NT2/D1 (cell line): ENCODE data around the gene FOXO3.

Experiments used
- DNase-seq: peaks from one replicate; pipeline ENCODE4 v3.0.0-alpha.2; 2011; ENCODE audit warnings: low read depth, low spot score
- H3K27me3 ChIP-seq: 2 replicates; pipeline ENCODE4 v1.6.0; 2011; ENCODE audit warnings: mild to moderate bottlenecking; ENCODE audit not compliant: insufficient read length, insufficient read depth
- H3K36me3 ChIP-seq: 2 replicates; pipeline ENCODE4 v1.6.1; 2011; ENCODE audit warnings: mild to moderate bottlenecking, low read length, mixed read lengths; ENCODE audit not compliant: insufficient read depth, insufficient read length
- H3K4me1 ChIP-seq: 2 replicates; pipeline ENCODE4 v1.5.1; 2011; ENCODE audit not compliant: insufficient read depth, insufficient read length
- H3K4me3 ChIP-seq: 2 replicates; pipeline ENCODE4 v1.5.1; 2011; ENCODE audit warnings: low read depth; ENCODE audit not compliant: insufficient read length
- H3K9ac ChIP-seq: 2 replicates; pipeline ENCODE4 v1.6.0; 2011; ENCODE audit warnings: low read depth; ENCODE audit not compliant: insufficient read length
- H3K9me3 ChIP-seq: 2 replicates; pipeline ENCODE4 v1.5.1; 2011; ENCODE audit warnings: mild to moderate bottlenecking, low read length; ENCODE audit not compliant: insufficient read depth
- SUZ12 ChIP-seq: IDR thresholded peaks from 2 replicates; pipeline ENCODE4 v1.6.1; 2011; ENCODE audit not compliant: insufficient read length, insufficient read depth; ENCODE audit errors: extremely low read depth
- YY1 ChIP-seq: IDR thresholded peaks from 2 replicates; pipeline ENCODE4 v1.6.1; 2011; ENCODE audit not compliant: insufficient read length, insufficient read depth
- ZNF274 ChIP-seq: IDR thresholded peaks from 2 replicates; pipeline ENCODE4 v1.6.1; 2011; ENCODE audit warnings: mild to moderate bottlenecking, low read depth, low read length

The FOXO3 gene

GRCh38 chr6:108594151-108594550 is 33.4 kb downstream of the FOXO3 start:
- Histone ChIP-seq H3K36me3 (no peaks in the 10 kb centered on the region), H3K9ac (no peak overlapping the region), H3K4me3 (no peak overlapping the region), H3K4me1 (peaks cover 4% of the 10 kb centered on the region), H3K27me3 (no peaks in the 10 kb centered on the region), H3K9me3 (no peaks in the 10 kb centered on the region)
- DNase-seq = no peak
- TF ChIP-seq YY1 (no peak), ZNF274 (no peak), SUZ12 (no peak)

DNA sequence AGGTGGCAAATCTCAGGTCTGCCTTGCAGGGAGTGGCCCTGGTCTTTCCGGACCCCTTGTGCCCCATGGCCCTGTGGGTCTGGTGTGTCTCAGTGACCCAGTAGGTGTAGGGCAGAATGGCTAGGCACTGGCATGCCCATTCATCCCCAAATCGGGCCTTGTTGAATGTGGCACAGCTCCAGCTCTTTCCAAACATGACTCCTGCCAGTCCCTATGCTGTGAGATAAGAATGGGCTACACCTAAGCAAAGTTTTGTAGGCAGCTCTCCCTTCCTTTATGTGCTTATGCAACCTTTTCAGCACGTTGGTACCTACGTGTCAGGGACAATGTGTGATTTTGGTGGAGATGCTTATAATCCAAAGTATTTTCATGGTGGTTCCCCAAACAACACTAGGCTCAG is 33.9 kb downstream of the FOXO3 start:
- no peak overlapping the region for H3K4me3 ChIP-seq
- no peak overlapping the region for H3K9ac ChIP-seq
- no peaks in the 10 kb centered on the region for H3K27me3 ChIP-seq
- peaks cover 4% of the 10 kb centered on the region for H3K4me1 ChIP-seq
- TF ChIP-seq SUZ12 (no peak), ZNF274 (no peak)
- no peaks in the 10 kb centered on the region for H3K36me3 ChIP-seq
- H3K9me3 ChIP-seq = no peaks in the 10 kb centered on the region
- DNase-seq = no peak

DNA sequence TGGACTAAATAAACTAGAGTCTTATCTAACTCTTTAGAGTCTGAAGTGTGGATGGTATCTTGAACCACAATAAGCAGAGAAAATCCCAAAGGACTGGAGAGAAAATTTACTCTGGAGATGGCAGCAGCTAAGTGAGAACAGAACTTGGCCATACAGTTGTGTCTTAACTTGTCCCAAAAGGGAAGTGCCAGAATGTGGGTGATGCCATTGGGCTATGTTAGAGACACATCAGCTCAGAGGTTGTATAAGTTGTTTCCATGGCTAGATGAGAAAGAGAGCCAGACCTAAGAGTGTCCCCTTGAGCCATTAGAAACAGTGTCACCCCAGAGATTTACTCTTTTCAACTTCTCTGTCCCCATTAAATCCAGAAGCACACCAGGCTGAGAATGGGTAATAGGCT is 36.2 kb downstream of the FOXO3 start:
- Histone ChIP-seq H3K36me3 (no peaks in the 10 kb centered on the region), H3K27me3 (no peaks in the 10 kb centered on the region), H3K9ac (no peak overlapping the region), H3K4me1 (peaks cover 4% of the 10 kb centered on the region), H3K4me3 (no peak overlapping the region), H3K9me3 (no peaks in the 10 kb centered on the region)
- TF ChIP-seq ZNF274 = no peak
- no peak for TF ChIP-seq SUZ12
- no peak for TF ChIP-seq YY1
- DNase-seq = no peak

DNA sequence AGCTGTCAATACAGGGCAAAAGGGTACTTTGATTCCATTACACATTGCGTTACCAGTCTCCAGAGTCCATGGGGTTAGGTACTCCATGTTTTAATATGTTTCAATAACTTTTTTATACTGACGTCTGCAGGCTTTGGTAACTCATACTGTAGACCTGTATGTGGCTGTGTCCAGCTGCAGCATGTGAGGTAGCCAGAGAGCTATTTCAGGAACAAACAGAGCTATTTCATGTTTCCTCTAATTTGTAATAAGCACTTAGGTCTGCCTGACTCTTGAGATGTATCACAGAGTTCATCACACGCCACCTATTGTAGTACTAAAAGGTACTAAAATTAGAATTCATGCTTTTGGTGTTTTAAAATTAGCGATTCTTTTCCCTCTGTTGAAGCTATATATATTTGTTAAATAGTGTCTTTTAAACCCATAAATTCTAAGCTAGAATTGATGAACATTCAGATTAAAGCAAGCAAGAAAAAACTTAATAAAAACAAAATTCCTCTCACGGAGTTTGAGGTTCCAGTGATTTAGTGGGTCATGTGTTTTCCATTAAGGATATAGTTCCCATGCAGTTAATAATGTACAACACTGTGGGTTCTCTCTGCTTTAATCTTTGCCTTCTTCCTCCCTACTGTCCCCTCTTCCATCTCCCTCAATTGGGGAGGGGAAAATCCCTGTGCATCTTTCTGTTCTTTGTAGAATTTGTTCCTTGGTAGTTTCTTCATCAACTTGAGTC is 37.0 kb downstream of the FOXO3 start:
- Histone ChIP-seq H3K36me3 (no peaks in the 10 kb centered on the region), H3K27me3 (no peaks in the 10 kb centered on the region), H3K4me3 (no peak overlapping the region), H3K9ac (no peak overlapping the region), H3K9me3 (no peaks in the 10 kb centered on the region), H3K4me1 (peaks cover 4% of the 10 kb centered on the region)
- TF ChIP-seq YY1 (no peak), SUZ12 (no peak), ZNF274 (no peak)
- no peak for DNase-seq

GRCh38 chr6:108598305-108598863 is 37.7 kb downstream of the FOXO3 start:
- no peak overlapping the region for H3K9ac ChIP-seq
- H3K27me3 ChIP-seq = no peaks in the 10 kb centered on the region
- H3K4me1 ChIP-seq = peaks cover 4% of the 10 kb centered on the region
- H3K9me3 ChIP-seq = no peaks in the 10 kb centered on the region
- TF ChIP-seq SUZ12 (no peak), ZNF274 (no peak), YY1 (no peak)
- H3K36me3 ChIP-seq = no peaks in the 10 kb centered on the region
- no peak overlapping the region for H3K4me3 ChIP-seq
- DNase-seq = no peak

GRCh38 chr6:108604156-108604555 is 43.4 kb downstream of the FOXO3 start:
- no peaks in the 10 kb centered on the region for H3K4me1 ChIP-seq
- TF ChIP-seq ZNF274 (no peak), SUZ12 (no peak), YY1 (no peak)
- no peak overlapping the region for H3K4me3 ChIP-seq

DNA sequence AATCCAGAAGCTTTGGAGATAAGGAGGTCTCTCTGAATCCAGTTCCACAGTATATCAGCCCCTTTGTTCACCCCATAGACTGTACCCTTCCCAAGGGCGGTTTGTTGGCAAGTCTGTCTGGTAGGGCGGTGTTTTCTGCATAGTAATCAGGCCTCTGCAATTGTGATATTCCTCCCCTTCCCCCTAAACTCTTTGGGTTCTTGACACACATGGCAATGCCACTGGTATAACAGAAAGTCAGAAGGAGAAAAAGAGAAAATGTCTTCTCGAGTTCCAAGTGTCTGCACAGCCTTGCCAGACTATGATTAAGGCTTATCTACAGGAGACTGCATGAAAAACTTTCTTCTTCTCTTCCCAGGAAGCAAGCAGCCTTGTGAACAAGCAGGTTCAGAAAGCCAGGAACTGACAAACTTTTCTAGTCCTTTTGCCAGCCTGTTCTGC is 45.6 kb downstream of the FOXO3 start:
- TF ChIP-seq SUZ12 (no peak), ZNF274 (no peak), YY1 (no peak)
- no peak for DNase-seq
- no peaks in the 10 kb centered on the region for H3K4me1 ChIP-seq
- H3K4me3 ChIP-seq = no peak overlapping the region
- no peaks in the 10 kb centered on the region for H3K27me3 ChIP-seq
- no peaks in the 10 kb centered on the region for H3K9me3 ChIP-seq
- H3K9ac ChIP-seq = no peak overlapping the region
- no peaks in the 10 kb centered on the region for H3K36me3 ChIP-seq

More at GRCh38 chr6:108604156-108604555, 43.4 kb downstream of the FOXO3 start:
- H3K9ac ChIP-seq = no peak overlapping the region
- DNase-seq = no peak
- H3K27me3 ChIP-seq = no peaks in the 10 kb centered on the region
- no peaks in the 10 kb centered on the region for H3K9me3 ChIP-seq
- H3K36me3 ChIP-seq = no peaks in the 10 kb centered on the region
